Transverse colon (tissue), 4 donors: ENCODE measurements around the gene DTX3L.

Source experiments
- CTCF ChIP-seq, 5 experiments: fragments of 200-600 bp in 3 of 5; fragments of 450-650 bp in 2 of 5; sonication (generic) in 3 of 5; IDR thresholded peaks; 1 replicate in 2 of 5; 2 replicates in 3 of 5; pipeline ENCODE4 v1.5.1; 2016 to 2017; ENCODE audit warnings: antibody characterized with exemption in 5 of 5, inconsistent platforms in 3 of 5, mild to moderate bottlenecking in 2 of 5, moderate library complexity in 1 of 5
- POLR2A ChIP-seq: fragments of 450-650 bp; IDR thresholded peaks from one replicate; pipeline ENCODE4 v1.6.1; 2016; ENCODE audit warnings: antibody characterized with exemption, mild to moderate bottlenecking, moderate library complexity
- POLR2AphosphoS5 ChIP-seq, 3 donors: sonication (generic); formaldehyde crosslinking; IDR thresholded peaks; one replicate each; pipeline ENCODE4 v1.6.1; 2016; ENCODE audit warnings: antibody characterized with exemption in 3 of 3

DNA sequence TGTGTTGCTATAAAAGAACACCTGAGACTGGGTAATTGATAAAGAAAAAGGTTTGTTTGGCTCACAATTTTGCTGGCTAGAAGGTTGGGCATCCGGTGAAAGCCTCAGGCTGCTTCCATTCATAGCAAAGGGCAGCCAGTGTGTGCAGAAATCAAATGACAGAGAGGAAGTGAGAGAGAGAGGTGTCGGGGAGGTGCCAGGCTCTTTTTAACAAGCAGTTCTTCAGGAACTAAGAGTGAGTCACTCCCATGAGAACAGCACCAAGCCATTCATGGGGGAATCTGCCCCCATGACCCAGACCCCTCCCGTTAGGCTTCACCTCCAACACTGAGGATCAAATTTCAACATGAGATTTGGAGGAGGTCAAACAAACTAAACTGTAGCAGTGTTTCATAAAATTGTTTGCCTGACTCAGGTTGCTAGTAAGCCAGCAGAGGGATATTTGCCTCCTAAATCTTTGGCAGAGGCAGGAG, 8.8 kb downstream of the DTX3L start:
- TF ChIP-seq CTCF (IDR thresholded peaks at IDR 0.05) = no peak
- TF ChIP-seq POLR2A = no peak
- no peak for TF ChIP-seq POLR2AphosphoS5 (IDR thresholded peaks at IDR 0.05)
